Stimulated activated CD8-positive, alpha-beta memory T cell treated with anti-CD3 and anti-CD28 coated beads, Interleukin-15, amount 100 ng/mL, for 24 hours (primary cell): Measurements from ENCODE around the gene STON2.
"Not testable (repeated sequence)": the region's sequence is repeated elsewhere in the genome, so short reads cannot be mapped to it uniquely, and the experiment has no call there.

Source experiments
- DNase-seq: peaks from one replicate; pipeline ENCODE4 v3.0.0-alpha.2; 2020; ENCODE audit warnings: low read depth

The STON2 gene

GRCh38 chr14:81380009-81380408 is 20.1 kb downstream of the STON2 start:
- not testable (repeated sequence) for DNase-seq

GRCh38 chr14:81371802-81372201 is 28.3 kb downstream of the STON2 start:
- no peak for DNase-seq

- no peak for DNase-seq
These were observed 32.6 kb downstream of the STON2 start for GRCh38 chr14:81367563-81367962.

- DNase-seq = no peak
These were observed 33.2 kb downstream of the STON2 start for GRCh38 chr14:81366884-81367283.

GRCh38 chr14:81366214-81366613 is 33.9 kb downstream of the STON2 start:
- no peak for DNase-seq

GRCh38 chr14:81363746-81364378 is 36.3 kb downstream of the STON2 start:
- no peak for DNase-seq

- no peak for DNase-seq
These were observed 46.3 kb downstream of the STON2 start for GRCh38 chr14:81353691-81354323.

GRCh38 chr14:81352413-81352812 is 47.7 kb downstream of the STON2 start:
- DNase-seq = no peak

GRCh38 chr14:81351205-81351604 is 48.9 kb downstream of the STON2 start:
- no peak for DNase-seq

GRCh38 chr14:81350344-81351130 is 49.6 kb downstream of the STON2 start:
- DNase-seq = no peak

GRCh38 chr14:81348061-81348460 is 52.1 kb downstream of the STON2 start:
- DNase-seq = no peak

- DNase-seq = no peak
These were observed 54.3 kb downstream of the STON2 start for GRCh38 chr14:81345781-81346180.

- no peak for DNase-seq
These were observed 55.5 kb downstream of the STON2 start for GRCh38 chr14:81344481-81345160.

GRCh38 chr14:81343701-81344100 is 56.4 kb downstream of the STON2 start:
- no peak for DNase-seq

- no peak for DNase-seq
These were observed 57.1 kb downstream of the STON2 start for GRCh38 chr14:81342850-81343580.

GRCh38 chr14:81341781-81342180 is 58.3 kb downstream of the STON2 start:
- DNase-seq = no peak

- DNase-seq = no peak
These were observed 58.8 kb downstream of the STON2 start for GRCh38 chr14:81341370-81341769.

- DNase-seq = no peak
These were observed 59.9 kb downstream of the STON2 start for GRCh38 chr14:81340201-81340600.

- no peak for DNase-seq
These were observed 63.1 kb downstream of the STON2 start for GRCh38 chr14:81337073-81337472.

GRCh38 chr14:81336009-81336408 is 64.1 kb downstream of the STON2 start:
- no peak for DNase-seq

- no peak for DNase-seq
These were observed 67.4 kb downstream of the STON2 start for GRCh38 chr14:81332725-81333124.
